PFSK-1 (cell line): ENCODE results near the gene HIC1.

Source experiments
- FOXP2 ChIP-seq: optimal IDR thresholded peaks from 2 replicates; pipeline ENCODE3; 2011; ENCODE audit warnings: borderline replicate concordance, control low read depth, inconsistent platforms; ENCODE audit not compliant: insufficient read depth; ENCODE audit errors: extremely low read length, extremely low read depth
- POLR2AphosphoS5 ChIP-seq: IDR thresholded peaks from 2 replicates; pipeline ENCODE4 v1.6.1; 2012; ENCODE audit warnings: low read depth, mild to moderate bottlenecking, control low read depth, low read length, moderate library complexity
- REST ChIP-seq, 2 experiments: IDR thresholded peaks; 2 replicates each; pipeline versions ENCODE4 v1.6.1 to v1.8.0; 2011 to 2012; ENCODE audit warnings: low read depth in 2 of 2, low read length in 2 of 2, control low read depth in 1 of 2, inconsistent platforms in 1 of 2, mild to moderate bottlenecking in 1 of 2, moderate library complexity in 1 of 2; ENCODE audit not compliant: insufficient read depth in 1 of 2
- SIN3A ChIP-seq: IDR thresholded peaks from 2 replicates; pipeline ENCODE4 v1.6.1; 2012; ENCODE audit warnings: mild to moderate bottlenecking, low read length, moderate library complexity, borderline replicate concordance; ENCODE audit not compliant: insufficient read depth
- TAF1 ChIP-seq: IDR thresholded peaks from 2 replicates; pipeline ENCODE4 v1.6.1; 2012; ENCODE audit warnings: low read length, control low read depth, borderline replicate concordance; ENCODE audit not compliant: insufficient read depth

Gene HIC1

GRCh38 chr17:2102931-2103809 lies 48.3 kb downstream of the HIC1 start:
- TF ChIP-seq SIN3A, result no peak
- TF ChIP-seq FOXP2, result no peak
- TF ChIP-seq POLR2AphosphoS5, result no peak
- no peak for TF ChIP-seq TAF1
- no peak for TF ChIP-seq REST (IDR thresholded peaks at IDR 0.05; ENCODE audit: insufficient read depth in 1 of 2, low read depth in 2 of 2, low read length in 2 of 2)

- TF ChIP-seq SIN3A (no peak), REST (IDR thresholded peaks at IDR 0.05; ENCODE audit: insufficient read depth in 1 of 2, low read depth in 2 of 2, low read length in 2 of 2) (no peak), TAF1 (no peak), FOXP2 (no peak), POLR2AphosphoS5 (no peak)
These were observed 50.8 kb downstream of the HIC1 start for GRCh38 chr17:2105663-2106062.

- TF ChIP-seq POLR2AphosphoS5, result no peak
- TF ChIP-seq REST (IDR thresholded peaks at IDR 0.05; ENCODE audit: insufficient read depth in 1 of 2, low read depth in 2 of 2, low read length in 2 of 2), result no peak
- no peak for TF ChIP-seq FOXP2
- no peak for TF ChIP-seq SIN3A
- no peak for TF ChIP-seq TAF1
These were observed 51.5 kb downstream of the HIC1 start for GRCh38 chr17:2106308-2106955.

GRCh38 chr17:2107050-2107449 lies 52.1 kb downstream of the HIC1 start:
- TF ChIP-seq POLR2AphosphoS5 (no peak), SIN3A (no peak), FOXP2 (no peak), REST (IDR thresholded peaks at IDR 0.05; ENCODE audit: insufficient read depth in 1 of 2, low read depth in 2 of 2, low read length in 2 of 2) (no peak), TAF1 (no peak)

GRCh38 chr17:2107506-2107905 lies 52.6 kb downstream of the HIC1 start:
- TF ChIP-seq POLR2AphosphoS5 (no peak), REST (IDR thresholded peaks at IDR 0.05; ENCODE audit: insufficient read depth in 1 of 2, low read depth in 2 of 2, low read length in 2 of 2) (no peak), TAF1 (no peak), SIN3A (no peak), FOXP2 (no peak)
